ENCODE measurements around the gene CADPS. TPM values are rescaled to one million over a fixed set of nuclear protein-coding genes. Genes with fewer than 3 reads are reported as not detected.

Gene CADPS
- total RNA-seq, 6 experiments from 2014 or later, result not detected

DNA sequence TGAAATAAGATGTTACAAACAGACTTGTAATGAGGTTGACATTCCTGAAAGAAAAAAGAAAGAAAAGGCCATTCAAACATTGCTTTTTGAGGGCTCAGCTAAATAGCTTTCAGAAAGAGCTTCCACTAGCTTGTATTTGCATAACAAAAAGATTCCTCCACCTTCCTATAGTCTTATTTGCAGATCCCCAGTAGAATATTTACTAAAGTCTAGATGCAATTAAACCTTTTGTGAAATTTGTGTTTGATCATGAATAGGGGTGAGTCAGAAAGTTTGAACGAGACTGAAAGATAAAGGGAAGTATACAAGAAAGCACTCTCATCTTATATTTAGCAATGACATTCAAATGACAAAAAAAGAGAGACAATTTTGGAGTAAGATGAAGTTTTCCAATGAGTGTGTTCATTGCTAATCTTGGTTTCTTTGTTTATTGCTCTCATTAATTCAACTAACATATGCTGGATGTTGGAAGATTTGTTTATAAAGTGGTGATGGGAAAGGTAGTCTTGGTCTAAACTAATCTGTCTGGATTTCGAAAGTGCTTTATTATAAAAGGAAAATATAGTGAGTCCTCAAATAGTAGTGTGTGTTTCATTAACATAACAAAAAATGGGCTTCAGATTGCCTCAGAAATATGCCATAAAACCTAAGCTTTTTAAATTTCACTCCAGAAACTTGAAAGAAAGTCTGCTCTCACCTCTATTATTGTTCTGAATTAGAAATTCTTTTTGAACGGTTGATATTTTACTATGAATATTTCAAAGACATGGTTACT is 9.1 kb upstream of the CADPS start:
- Mint-ChIP-seq H3K9me3 (peaks cover 16% of the 10 kb centered on the region), H3K27ac (no peak overlapping the region), H3K36me3 (ENCODE audit: low read depth) (no peaks in the 10 kb centered on the region), H3K4me1 (ENCODE audit: low read depth) (no peaks in the 10 kb centered on the region), H3K4me3 (no peak overlapping the region), H3K27me3 (ENCODE audit: insufficient read depth) (no peaks in the 10 kb centered on the region)
- DNase-seq, result no peak
- TF ChIP-seq, protein P1, sequence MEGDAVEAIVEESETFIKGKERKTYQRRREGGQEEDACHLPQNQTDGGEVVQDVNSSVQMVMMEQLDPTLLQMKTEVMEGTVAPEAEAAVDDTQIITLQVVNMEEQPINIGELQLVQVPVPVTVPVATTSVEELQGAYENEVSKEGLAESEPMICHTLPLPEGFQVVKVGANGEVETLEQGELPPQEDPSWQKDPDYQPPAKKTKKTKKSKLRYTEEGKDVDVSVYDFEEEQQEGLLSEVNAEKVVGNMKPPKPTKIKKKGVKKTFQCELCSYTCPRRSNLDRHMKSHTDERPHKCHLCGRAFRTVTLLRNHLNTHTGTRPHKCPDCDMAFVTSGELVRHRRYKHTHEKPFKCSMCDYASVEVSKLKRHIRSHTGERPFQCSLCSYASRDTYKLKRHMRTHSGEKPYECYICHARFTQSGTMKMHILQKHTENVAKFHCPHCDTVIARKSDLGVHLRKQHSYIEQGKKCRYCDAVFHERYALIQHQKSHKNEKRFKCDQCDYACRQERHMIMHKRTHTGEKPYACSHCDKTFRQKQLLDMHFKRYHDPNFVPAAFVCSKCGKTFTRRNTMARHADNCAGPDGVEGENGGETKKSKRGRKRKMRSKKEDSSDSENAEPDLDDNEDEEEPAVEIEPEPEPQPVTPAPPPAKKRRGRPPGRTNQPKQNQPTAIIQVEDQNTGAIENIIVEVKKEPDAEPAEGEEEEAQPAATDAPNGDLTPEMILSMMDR (IDR thresholded peaks at IDR 0.05), result no peak

DNA sequence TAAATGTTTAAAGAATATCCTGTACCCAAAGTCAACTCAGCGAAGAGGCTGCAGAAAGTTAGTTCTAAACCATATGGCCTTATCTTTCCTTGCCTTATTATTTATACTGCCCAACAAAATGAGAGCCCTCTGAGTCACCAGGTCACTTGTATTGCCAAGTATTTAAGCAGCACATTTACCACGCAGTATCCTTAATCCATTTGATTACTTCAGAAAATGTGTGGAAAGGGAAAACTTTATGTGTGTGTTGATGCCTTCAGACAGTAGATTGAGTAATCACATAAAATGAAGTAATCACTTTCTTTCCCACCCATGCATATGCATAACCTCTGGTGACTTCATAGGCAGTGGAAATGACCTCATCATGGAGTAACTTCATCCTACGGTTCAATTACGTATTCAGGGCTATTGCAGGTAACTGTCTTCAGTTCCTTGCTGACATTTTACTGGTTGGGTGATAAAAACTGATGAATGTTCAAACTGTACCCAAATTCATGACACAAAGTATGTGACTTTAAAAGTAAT is 7.5 kb upstream of the CADPS start:
- TF ChIP-seq, protein P1 (IDR thresholded peaks at IDR 0.05), result no peak
- H3K36me3 Mint-ChIP-seq (ENCODE audit: low read depth), result no peaks in the 10 kb centered on the region
- H3K27me3 Mint-ChIP-seq (ENCODE audit: insufficient read depth), result no peaks in the 10 kb centered on the region
- H3K27ac Mint-ChIP-seq, result no peak overlapping the region
- no peak overlapping the region for H3K4me3 Mint-ChIP-seq
- peaks cover 19% of the 10 kb centered on the region for H3K9me3 Mint-ChIP-seq
- H3K4me1 Mint-ChIP-seq (ENCODE audit: low read depth), result no peaks in the 10 kb centered on the region
- DNase-seq, result no peak

DNA sequence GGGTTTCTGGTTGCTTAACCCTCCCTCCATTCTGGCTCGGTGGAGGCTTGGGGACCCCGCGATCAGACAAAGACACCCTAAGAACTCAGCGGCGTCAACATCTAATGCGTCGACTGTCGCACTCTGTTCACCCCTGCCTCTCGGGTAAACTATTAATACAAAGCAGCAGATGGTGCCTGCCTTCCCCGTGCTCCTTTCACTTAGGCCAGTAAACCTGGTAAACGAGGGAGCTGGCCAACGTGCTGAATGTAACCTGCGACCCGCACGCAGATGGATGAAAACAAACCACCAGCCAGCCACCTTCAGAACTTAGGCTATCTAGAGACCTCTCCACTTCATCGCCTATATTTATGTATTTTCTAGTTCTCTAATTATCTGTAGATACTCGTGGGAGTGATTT is 848 bp upstream of the CADPS start:
- Mint-ChIP-seq H3K4me3 (no peak overlapping the region), H3K4me1 (ENCODE audit: low read depth) (no peaks in the 10 kb centered on the region), H3K27ac (no peak overlapping the region), H3K27me3 (ENCODE audit: insufficient read depth) (peaks cover 9% of the 10 kb centered on the region; the same call in 1 of the 2 replicates), H3K9me3 (peaks cover 32% of the 10 kb centered on the region), H3K36me3 (ENCODE audit: low read depth) (peaks cover 4% of the 10 kb centered on the region; the same call in 1 of the 2 replicates)
- no peak for DNase-seq
- TF ChIP-seq, protein P1 (IDR thresholded peaks at IDR 0.05), result no peak

DNA sequence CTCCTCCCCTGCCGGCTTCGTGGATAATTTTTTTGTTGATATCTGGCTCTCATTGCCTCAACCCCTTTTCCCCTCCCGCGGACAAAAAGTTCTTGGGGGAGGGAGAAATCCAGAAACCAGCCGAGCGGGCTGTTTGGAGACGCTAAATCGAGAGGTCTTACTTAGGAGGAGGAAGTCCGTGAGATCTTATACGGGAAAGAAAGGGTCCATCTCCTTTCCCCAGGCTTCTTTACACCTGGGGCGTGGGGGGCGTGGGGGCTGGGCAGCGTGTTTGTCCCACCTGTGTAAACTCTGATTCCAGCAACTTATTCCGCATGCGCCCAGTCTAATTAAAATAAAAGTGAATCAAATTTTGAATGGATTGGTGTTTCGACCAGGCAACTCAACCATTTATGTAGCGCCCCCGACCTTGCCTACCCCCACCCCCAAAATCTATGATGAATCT is 364 bp upstream of the CADPS start:
- H3K4me3 Mint-ChIP-seq, result no peak overlapping the region
- H3K27me3 Mint-ChIP-seq (ENCODE audit: insufficient read depth), result peaks cover 9% of the 10 kb centered on the region; the same call in 1 of the 2 replicates
- no peaks in the 10 kb centered on the region for H3K4me1 Mint-ChIP-seq (ENCODE audit: low read depth)
- DNase-seq, result no peak
- TF ChIP-seq, protein P1 (IDR thresholded peaks at IDR 0.05), result no peak
- no peak overlapping the region for H3K27ac Mint-ChIP-seq
- peaks cover 32% of the 10 kb centered on the region for H3K9me3 Mint-ChIP-seq
- peaks cover 4% of the 10 kb centered on the region; the same call in 1 of the 2 replicates for H3K36me3 Mint-ChIP-seq (ENCODE audit: low read depth)

DNA sequence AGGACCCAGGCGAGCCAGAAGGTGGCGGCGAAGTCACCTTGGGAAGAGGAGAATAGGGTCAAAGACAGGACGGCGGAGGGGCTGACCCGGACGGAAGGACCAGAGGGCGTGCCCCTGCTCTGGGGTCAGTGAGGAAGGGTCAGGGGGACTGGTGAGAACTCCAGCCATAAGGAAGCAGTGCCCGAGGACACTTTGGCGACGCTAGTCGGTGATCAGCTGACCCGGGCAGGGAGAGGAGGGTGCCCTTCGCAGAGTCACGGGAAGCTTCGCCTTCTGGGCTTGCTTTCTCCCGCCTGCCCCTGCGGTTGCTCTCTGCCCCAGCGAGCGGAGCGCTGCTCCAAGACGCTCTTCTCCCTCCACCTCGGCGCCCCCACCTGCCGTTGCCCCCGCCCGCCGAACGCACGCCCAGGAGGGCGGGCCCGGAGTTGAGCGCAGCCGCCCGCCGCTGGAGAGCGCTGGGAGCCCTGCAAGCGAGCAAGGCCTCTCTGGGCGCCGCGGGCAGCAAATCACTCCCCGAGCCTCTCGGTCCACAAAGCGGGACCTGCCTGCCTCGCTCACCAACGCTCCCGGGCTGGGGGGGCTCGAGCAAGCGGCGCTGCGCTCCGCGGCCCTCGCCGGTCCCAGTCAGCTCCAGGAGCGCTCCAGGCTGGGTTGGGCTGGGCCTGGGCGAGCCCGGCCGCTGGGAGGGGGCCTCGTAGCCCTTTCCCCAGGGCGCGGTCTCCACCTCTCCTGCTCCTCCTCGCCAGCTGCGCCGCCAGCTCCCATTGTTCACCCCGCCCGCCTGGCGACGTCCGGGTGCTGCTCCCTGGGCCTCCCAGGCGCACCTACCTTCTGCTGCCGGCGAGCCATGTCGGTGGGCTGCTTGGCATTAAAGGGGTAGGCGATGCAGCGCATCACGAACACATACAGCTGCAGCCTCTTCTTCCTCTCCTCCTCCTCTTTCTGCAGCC is 1.2 kb downstream of the CADPS start:
- H3K4me1 Mint-ChIP-seq (ENCODE audit: low read depth), result no peaks in the 10 kb centered on the region
- H3K4me3 Mint-ChIP-seq, result no peak overlapping the region
- peaks cover 25% of the 10 kb centered on the region for H3K9me3 Mint-ChIP-seq
- no peak for DNase-seq
- TF ChIP-seq, protein P1 (IDR thresholded peaks at IDR 0.05), result no peak
- H3K36me3 Mint-ChIP-seq (ENCODE audit: low read depth), result peaks cover 4% of the 10 kb centered on the region; the same call in 1 of the 2 replicates
- H3K27ac Mint-ChIP-seq, result no peak overlapping the region
- peaks cover 9% of the 10 kb centered on the region; the same call in 1 of the 2 replicates for H3K27me3 Mint-ChIP-seq (ENCODE audit: insufficient read depth)

Data from HFFc6 (cell line).